GM15510 (cell line): Measurements from ENCODE around the gene TDRD12.

Source experiments
- POLR2A ChIP-seq: IDR thresholded peaks from 3 replicates; pipeline ENCODE4 v1.6.1; 2011; ENCODE audit warnings: borderline replicate concordance; ENCODE audit not compliant: insufficient read length; ENCODE audit errors: extremely low read depth

TDRD12 gene

DNA sequence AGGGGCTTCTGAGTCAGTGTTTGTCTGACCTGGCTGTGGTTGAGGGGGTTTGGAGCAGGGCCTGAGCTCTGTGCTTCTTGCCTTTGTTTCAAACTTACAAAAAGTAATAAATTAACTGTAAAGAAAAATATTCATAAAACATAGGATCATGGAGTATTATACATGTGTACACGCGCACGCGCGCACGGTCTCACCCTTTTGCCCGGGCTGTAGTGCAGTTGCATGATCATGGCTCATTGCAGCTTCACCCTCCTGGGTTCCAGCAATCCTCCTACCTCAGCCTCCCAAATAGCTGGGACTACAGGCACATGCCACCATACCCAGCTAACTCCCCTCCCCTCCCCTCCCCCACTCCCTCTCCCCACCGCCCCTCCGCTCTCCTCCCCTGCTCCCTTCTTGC is 23.5 kb downstream of the TDRD12 start:
- no peak for TF ChIP-seq POLR2A

DNA sequence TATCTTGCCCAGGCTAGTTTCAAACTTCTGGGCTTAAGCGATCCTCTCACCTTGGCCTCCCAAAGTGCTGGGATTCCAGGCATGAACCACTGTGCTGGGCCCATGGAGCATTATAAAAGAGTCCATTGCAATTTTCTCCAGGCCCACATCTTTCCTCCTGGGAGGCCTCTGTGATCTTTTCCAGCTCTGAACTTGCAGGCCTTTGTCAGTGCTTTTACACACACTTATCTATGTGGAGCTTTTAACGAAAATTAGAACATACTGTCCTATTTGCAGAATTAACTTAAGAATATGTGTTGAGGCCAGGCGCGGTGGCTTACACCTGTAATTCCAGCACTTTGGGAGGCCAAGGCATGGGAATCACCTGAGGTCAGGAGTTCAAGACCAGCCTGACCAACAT is 23.9 kb downstream of the TDRD12 start:
- no peak for TF ChIP-seq POLR2A

DNA sequence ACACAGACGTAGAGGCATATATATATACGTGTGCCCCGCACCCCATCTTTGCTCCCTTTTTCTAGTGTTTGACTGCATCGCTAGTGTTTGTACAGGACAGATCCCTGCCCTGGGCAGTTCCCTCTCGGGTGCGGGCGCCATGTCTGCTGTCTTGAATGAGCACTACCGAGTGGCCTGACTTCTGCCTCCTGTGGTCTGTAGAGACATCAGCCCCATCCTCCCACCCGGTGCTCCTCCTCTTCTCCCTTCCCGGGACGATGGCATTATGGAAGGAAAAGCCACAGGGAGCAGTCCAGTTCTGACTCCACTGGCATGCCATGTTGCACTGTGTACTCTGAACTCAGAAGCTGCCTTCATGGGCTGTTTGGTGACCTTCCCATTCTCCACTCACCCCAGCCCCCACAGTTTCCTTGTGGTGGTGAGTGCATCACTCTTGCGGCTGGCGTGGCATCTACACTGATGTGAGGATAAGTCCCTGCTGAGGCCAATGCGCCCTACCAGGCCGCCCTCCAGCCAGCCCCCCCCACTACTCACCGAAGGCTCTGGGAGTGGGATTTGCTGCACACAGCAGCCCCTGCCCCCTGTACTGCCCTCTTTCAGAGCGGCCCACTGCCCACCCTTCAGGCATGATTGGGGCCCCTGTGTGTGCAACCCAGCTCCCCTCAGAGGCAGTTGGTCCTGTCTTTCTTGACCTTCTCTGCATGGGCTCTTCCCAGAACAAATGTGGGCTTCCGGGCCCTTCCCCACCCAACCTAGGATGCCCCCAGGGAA is 25.2 kb downstream of the TDRD12 start:
- TF ChIP-seq POLR2A, result no peak

DNA sequence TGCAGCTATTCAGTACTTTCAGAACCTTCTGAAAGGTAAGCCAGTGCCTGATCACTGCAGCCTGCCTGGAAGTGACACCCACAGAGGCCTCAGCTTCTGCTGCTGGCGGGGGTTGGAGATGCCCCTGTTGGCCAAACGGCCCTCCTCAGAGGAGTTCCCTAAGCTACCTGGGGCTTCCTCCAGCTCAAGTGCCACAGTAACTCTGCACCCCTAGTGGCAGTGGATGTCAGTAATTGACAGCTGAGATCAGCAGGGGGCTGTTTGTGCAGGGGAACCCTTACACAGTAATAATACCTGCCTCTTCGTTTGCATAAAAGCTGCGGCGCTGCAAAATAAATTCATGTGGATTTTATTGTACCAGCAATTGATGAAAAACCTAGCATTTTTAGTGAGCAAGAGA is 28.9 kb downstream of the TDRD12 start:
- TF ChIP-seq POLR2A, result no peak

DNA sequence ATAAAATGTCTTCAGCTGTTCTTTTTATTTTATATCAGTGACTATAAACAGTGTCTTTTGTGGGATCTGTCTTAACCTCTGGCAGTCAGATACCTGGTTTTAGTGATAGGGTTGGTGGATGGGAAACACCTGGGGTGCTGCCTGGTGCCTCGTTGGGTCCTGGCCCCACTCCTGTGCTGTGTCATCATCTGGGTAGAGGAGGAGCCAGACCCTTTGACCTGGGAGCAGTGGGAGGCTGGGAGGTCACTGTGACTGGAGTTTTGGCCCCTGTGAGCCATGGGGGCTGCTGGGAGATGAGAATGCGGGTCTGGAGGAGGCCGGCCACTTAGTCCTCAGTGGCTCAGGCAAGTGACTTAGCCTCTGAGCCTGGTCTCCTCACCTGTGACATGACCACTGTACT is 29.4 kb downstream of the TDRD12 start:
- no peak for TF ChIP-seq POLR2A

DNA sequence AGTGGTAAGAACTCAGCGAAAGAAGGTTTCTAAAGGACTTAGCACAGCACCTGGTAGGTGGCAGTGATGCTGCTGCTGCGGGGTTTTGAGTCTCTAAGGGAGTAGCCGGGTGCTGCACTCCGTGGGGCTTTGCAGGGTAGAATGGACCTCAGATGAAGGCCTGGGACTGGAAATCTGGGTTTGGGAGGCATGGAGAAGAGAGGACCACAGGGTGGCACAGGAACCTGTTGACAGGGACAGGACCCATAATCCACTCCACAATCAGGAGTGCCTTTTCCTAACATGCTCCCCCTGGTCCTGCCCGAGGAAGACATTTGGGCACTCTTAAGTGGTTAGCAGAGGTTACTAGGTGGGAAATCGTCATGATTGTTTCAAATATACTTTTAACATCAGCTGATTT is 29.8 kb downstream of the TDRD12 start:
- TF ChIP-seq POLR2A, result no peak

DNA sequence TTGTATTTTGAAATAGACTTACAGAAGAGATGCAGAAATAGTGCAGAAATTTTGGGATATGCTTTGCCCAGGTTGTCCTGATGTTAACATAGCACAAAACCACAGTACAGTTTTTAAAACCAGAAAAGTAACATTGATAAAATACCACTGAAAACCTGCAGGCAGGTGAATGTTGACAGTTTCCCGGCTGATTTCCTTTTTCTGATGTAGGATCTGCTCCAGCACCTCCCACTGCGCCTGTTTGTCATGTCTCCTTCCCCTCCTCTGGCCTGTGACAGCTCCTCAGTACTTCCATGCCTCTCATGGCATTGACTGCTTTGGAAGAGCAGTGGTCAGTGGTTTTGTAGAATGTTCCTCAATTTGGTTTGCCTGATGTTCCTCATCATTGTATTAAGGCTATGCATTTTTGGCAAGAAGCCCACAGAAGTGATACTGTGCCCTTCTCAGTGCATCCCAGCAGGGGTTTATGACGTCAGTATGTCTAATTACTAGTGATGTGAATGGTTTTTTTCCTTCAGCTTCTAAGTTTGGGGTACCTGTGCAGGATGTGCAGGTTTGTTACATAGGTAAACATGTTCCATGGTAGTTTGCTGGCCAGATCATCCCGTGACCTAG is 31.0 kb downstream of the TDRD12 start:
- no peak for TF ChIP-seq POLR2A

DNA sequence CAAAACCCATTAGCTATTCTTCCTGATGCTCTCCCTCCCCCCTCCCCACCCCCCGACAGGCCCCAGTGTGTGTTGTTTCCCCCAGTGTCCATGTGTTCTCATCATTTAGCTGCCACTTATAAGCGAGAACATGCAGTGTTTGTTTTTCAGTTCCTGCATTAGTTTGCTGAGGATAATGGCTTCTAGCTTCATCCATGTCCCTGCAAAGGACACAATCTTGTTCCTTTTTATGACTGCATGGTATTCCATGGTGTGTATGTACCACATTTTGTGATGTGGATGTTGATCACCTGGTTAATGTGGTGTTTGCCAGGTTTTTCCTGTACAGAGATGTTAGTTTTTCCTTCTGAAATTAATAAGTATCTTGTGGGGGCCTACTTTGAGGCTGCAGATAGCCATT is 31.5 kb downstream of the TDRD12 start:
- TF ChIP-seq POLR2A, result no peak

DNA sequence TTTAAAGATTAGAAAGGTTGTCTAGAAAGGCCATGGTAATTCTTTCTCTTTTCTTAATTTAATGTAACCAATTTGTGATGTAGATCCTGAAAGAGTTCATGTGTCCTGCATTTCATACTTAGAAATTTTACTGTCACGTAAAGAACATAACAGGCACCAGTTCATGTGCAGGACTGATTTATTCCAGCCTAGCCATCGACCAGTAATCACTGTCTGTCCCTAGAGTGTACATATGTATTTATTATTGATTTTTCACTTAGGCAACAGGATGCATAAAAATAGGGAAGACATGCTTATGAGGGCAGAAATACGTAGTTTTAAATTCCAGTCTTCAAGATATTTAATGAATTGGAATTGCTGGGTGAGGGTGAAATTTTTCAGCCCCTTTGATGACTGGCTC is 37.6 kb downstream of the TDRD12 start:
- TF ChIP-seq POLR2A, result no peak

DNA sequence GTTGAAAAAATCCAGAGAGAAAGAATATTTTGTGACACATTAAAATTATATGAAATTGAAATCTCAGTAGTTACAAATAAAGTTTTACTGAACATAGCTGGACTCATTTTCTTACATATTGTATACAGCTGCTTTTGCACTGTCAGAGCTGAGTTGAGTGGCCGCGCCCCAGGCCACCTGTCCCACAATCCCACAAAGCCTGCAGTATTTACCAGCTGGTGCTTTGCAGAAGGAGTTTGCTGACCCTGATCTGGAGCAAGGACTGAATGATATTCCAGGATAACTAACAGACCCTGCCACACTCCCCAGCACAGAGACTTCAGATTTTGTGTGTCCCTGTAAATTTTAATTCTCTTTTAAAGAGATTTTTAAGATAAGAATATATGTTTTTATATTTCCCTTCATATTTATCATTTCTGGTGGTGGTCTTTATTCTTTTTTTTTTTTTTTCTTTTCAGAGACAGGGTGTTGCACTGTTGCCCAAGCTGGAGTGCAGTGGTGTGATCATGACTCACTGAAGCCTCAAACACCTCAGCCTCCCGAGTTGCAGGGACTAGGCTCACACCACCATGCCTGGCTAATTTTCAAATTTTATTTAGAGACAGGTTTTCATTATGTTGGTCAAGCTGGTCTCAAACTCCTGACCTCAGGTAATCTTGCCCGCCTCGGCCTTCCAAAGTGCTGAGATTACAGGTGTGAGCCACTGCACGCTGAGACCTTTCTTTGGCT is 48.5 kb downstream of the TDRD12 start:
- no peak for TF ChIP-seq POLR2A

DNA sequence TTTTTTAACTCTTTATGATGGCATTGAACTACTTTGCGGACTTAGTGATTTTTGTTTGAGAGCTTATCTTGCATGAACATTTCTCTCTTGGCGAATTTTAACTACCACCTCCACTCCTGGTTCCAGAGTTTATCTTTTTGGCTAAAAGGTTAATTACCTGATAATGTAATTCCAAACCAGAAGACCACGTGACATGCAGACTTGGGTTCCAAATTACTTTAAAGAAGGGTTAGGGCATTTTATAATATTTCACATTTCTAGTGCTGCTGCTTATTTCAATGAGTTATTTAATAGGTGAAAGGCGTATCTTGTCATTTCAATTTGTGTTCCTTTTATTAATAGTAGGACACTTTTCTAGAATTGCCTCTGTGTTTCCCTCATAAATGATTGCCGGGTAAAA is 52.0 kb downstream of the TDRD12 start:
- TF ChIP-seq POLR2A, result no peak

DNA sequence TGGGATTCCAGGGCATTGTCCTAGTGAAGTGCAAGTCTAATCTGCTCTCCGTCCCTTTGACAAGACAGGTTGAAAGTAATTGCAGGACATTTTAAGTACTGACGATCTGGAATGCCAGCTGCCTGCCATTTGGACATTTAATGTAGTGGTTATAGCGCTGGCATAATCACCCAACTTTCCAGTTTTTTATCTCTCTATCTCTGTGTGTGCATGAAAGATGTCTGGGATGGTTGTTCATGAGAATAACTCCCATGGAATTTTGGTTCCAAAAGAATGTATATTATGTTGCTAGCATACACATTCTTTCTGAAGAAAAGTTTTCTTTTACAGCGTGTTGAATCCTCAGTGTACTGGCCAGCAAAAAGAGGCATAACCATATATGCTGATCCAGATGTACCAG is 53.6 kb downstream of the TDRD12 start:
- TF ChIP-seq POLR2A, result no peak

DNA sequence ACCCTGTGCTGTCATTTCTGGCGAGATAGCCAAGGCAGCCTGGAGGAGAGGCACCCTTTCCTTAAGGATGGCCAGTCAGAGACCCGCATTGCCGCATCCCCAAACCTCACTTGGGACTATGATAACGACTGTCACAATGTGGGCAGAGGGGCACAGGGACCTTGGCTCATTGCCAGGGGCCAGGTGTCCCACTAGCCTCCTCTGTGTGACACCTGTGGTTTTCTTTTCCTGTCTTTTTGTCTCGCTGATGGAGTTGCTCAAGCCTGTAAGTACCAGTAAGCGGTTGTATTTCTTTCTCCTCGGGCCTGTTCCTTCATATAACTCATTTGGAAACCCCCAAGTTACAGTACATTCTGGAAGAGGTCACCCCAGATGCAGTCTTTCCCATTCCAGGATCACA is 59.5 kb downstream of the TDRD12 start:
- TF ChIP-seq POLR2A, result no peak

DNA sequence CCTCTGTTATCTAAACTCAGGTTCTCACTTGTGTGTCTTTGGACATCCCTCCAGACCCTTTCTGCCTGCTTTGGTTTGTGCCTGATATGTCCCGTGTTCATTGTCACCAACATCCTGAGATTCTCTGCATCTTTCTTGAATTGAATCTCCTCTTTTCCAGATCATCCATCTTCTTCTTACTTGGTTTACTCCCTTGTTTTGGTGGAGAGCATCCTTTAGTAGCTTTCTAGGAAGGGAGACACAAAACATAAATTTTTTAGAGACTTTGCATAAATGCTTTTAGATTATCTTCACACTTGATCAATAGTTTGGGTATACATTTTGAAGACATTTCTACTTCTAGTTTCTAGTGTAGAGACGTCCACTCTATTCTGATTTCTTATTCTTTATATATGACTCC is 61.7 kb downstream of the TDRD12 start:
- TF ChIP-seq POLR2A, result no peak

DNA sequence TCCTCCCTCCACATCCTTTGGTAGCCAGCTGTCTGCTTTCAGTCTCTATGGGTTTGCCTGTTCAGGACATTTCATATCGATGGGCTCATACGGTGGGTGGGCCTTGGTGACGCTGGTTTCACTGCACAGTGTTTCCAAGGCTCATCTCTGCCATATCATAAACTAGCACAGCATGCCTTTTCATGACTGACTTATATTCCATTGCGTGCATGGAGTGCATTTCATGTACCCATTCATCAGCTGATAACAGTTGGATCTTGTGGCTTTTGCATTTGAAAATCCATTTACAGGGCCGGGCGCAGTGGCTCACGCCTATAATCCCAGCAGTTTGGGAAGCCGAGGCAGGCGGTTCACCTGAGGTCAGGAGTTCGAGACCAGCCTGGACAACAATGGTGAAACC is 69.9 kb downstream of the TDRD12 start:
- TF ChIP-seq POLR2A, result no peak

DNA sequence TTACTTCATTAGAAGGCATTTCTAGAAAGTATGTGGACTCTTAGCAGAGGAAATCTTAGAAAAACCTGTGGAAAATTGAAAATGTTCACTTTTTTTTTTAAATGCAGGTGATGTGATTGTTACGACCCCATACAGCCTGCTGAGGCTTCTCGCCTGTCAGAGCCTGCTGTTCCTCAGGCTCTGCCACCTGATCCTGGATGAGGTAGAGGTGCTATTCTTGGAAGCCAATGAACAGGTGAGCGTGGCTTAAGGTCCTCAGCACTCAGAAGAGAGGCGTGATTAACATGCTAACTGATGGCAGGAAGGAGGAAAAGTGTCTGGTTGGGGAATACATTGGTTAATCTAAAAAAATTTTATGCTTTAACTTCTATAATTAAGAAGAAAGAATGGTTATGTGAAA is 78.6 kb downstream of the TDRD12 start:
- TF ChIP-seq POLR2A, result no peak
